Measurements from ENCODE around the gene RGL1. TPM values are rescaled to one million over a fixed set of nuclear protein-coding genes. Genes with fewer than 3 reads are reported as not detected.

The RGL1 gene
- total RNA-seq, 1 experiment from 2014 or later = 0.92 TPM

GRCh38 chr1:183845681-183846080 lies 40.8 kb downstream of the RGL1 start:
- Histone ChIP-seq H3K36me3 (ENCODE audit: control insufficient read depth, insufficient read depth, low read length) (no peaks in the 10 kb centered on the region), H3K4me3 (ENCODE audit: low read depth in 2 of 2, low read length in 2 of 2) (no peak overlapping the region), H3K27me3 (ENCODE audit: control insufficient read depth, insufficient read depth, low read length) (no peaks in the 10 kb centered on the region), H3K4me1 (ENCODE audit: control insufficient read depth, insufficient read depth, low read length) (no peaks in the 10 kb centered on the region), H3K9me3 (ENCODE audit: control insufficient read depth, insufficient read depth, low read depth, low read length) (no peaks in the 10 kb centered on the region), H3K27ac (ENCODE audit: low read length) (no peak overlapping the region)
- TF ChIP-seq TCF7L2 (IDR thresholded peaks at IDR 0.05; ENCODE audit: low read depth, low read length) = no peak
- no peak for DNase-seq (ENCODE audit: low read depth, low spot score)
- no TSS peak for BruUV-seq (replicated peaks)
- ChIA-PET POLR2A (no interaction called here), CTCF (no interaction called here)
- no peak for ATAC-seq
- intact Hi-C loops (cut with micrococcal nuclease; ENCODE audit: unreplicated experiment) = no loop called here
- in situ Hi-C loops (cut with HindIII; ENCODE audit: low pct_unique_long_range_greater_than_20kb, low sequenced_read_pairs) = no loop called here

GRCh38 chr1:183847641-183848040 lies 42.7 kb downstream of the RGL1 start:
- DNase-seq (ENCODE audit: low read depth, low spot score) (no peak), ATAC-seq (no peak)
- POLR2A ChIA-PET = no interaction called here
- no peaks in the 10 kb centered on the region for H3K27me3 ChIP-seq (ENCODE audit: control insufficient read depth, insufficient read depth, low read length)
- H3K4me1 ChIP-seq (ENCODE audit: control insufficient read depth, insufficient read depth, low read length) = no peaks in the 10 kb centered on the region
- in situ Hi-C loops (cut with HindIII; ENCODE audit: low pct_unique_long_range_greater_than_20kb, low sequenced_read_pairs) = no loop called here
- intact Hi-C loops (cut with micrococcal nuclease; ENCODE audit: unreplicated experiment) = no loop called here
- TF ChIP-seq POLR2AphosphoS5 (IDR thresholded peaks at IDR 0.05; ENCODE audit: low read depth, low read length) (no peak), SIN3A (IDR thresholded peaks at IDR 0.05; ENCODE audit: borderline replicate concordance, insufficient read depth, low read depth, low read length) (no peak), TCF7L2 (IDR thresholded peaks at IDR 0.05; ENCODE audit: low read depth, low read length) (no peak), REST (IDR thresholded peaks at IDR 0.05; ENCODE audit: insufficient read depth in 1 of 2, low read depth in 2 of 2, low read length in 1 of 2) (no peak), CTCF (IDR thresholded peaks at IDR 0.05) (no peak)
- no peaks in the 10 kb centered on the region for H3K36me3 ChIP-seq (ENCODE audit: control insufficient read depth, insufficient read depth, low read length)
- BruUV-seq (replicated peaks) = no TSS peak
- no peak overlapping the region for H3K4me3 ChIP-seq (ENCODE audit: low read depth in 2 of 2, low read length in 2 of 2)
- CTCF ChIA-PET = no interaction called here
- no peaks in the 10 kb centered on the region for H3K9me3 ChIP-seq (ENCODE audit: control insufficient read depth, insufficient read depth, low read depth, low read length)
- no peak overlapping the region for H3K27ac ChIP-seq (ENCODE audit: low read length)

GRCh38 chr1:183850852-183851251 lies 45.9 kb downstream of the RGL1 start:
- Histone ChIP-seq H3K27ac (ENCODE audit: low read length) (no peak overlapping the region), H3K4me1 (ENCODE audit: control insufficient read depth, insufficient read depth, low read length) (no peaks in the 10 kb centered on the region), H3K27me3 (ENCODE audit: control insufficient read depth, insufficient read depth, low read length) (no peaks in the 10 kb centered on the region), H3K9me3 (ENCODE audit: control insufficient read depth, insufficient read depth, low read depth, low read length) (no peaks in the 10 kb centered on the region), H3K36me3 (ENCODE audit: control insufficient read depth, insufficient read depth, low read length) (no peaks in the 10 kb centered on the region), H3K4me3 (ENCODE audit: low read depth in 2 of 2, low read length in 2 of 2) (no peak overlapping the region)
- ChIA-PET POLR2A (no interaction called here), CTCF (interaction anchor here (0.6 kb wide), 1 partner anchor 166 kb away, joined by 3 read pairs; no protein-coding TSS in a partner anchor)
- in situ Hi-C loops (cut with HindIII; ENCODE audit: low pct_unique_long_range_greater_than_20kb, low sequenced_read_pairs) = no loop called here
- DNase-seq (ENCODE audit: low read depth, low spot score) (no peak), ATAC-seq (no peak)
- intact Hi-C loops (cut with micrococcal nuclease; ENCODE audit: unreplicated experiment) = no loop called here
- TF ChIP-seq SIN3A (IDR thresholded peaks at IDR 0.05; ENCODE audit: borderline replicate concordance, insufficient read depth, low read depth, low read length) (no peak), POLR2AphosphoS5 (IDR thresholded peaks at IDR 0.05; ENCODE audit: low read depth, low read length) (no peak), TCF7L2 (IDR thresholded peaks at IDR 0.05; ENCODE audit: low read depth, low read length) (no peak), REST (IDR thresholded peaks at IDR 0.05; ENCODE audit: insufficient read depth in 1 of 2, low read depth in 2 of 2, low read length in 1 of 2) (no peak), CTCF (IDR thresholded peaks at IDR 0.05) (no peak)
- BruUV-seq (replicated peaks) = no TSS peak
